ENCODE results near the gene C5orf34. TPM values are rescaled to one million over a fixed set of nuclear protein-coding genes. Genes with fewer than 3 reads are reported as not detected.

The C5orf34 gene
- total and polyA plus RNA-seq, 9 of the 15 experiments (the other 6 are each of a cell fraction or from before 2014, with no cell fraction given) = 13.2 to 32.6 (median 20.7) TPM

DNA sequence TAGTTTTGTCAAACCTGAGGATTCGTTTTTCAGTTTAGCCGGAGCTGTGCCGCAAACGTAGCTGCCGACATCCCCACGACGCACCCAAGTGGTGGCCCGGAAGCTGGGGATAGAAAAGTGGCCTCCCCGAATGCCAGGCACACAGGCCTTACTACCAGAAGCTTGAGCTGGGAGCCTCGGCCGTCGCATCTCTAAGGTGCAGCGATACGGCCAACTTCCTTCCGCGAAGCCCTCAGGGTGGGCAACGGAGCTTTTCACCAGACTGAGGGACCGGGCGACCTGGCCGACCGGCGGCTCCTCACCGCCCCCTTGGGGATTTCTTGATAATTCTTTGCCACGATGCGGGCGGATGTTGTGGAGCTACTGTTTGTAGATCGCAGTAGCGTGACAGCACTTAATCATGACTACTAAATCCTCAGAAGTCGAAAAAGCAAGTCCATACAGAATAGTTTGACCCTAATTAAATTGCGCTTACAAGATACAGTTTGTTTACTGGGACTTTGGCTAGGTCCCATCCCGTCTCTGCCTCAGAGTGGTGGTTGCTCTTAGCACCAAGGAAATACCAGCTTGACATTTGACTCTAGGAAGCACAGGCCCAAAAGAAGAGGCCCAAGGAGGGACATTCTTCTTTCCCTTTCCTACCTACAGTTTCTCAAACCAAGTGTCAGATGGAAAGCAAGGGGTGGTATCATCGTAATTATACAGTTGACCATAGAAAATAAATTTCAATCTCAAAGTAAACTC lies 30.7 kb downstream of the C5orf34 start (continued):
- TF ChIP-seq, protein P1, sequence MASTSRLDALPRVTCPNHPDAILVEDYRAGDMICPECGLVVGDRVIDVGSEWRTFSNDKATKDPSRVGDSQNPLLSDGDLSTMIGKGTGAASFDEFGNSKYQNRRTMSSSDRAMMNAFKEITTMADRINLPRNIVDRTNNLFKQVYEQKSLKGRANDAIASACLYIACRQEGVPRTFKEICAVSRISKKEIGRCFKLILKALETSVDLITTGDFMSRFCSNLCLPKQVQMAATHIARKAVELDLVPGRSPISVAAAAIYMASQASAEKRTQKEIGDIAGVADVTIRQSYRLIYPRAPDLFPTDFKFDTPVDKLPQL (IDR thresholded peaks at IDR 0.05; ENCODE audit: extremely low read depth, insufficient read length) = no peak
- TF ChIP-seq ZNF830 (CRISPR knock-in tag; IDR thresholded peaks at IDR 0.05) (peak; percentile 87), KLF10 (CRISPR knock-in tag; IDR thresholded peaks at IDR 0.05) (no peak; the same call in 1 of the 2 replicates), FOXK2 (conservative IDR thresholded peaks at IDR 0.05 in 1 of 2, IDR thresholded peaks at IDR 0.05 in 1 of 2; ENCODE audit: low read depth in 2 of 2) (peak in 1 of 2 experiments; percentile 31), HDAC8 (tag; IDR thresholded peaks at IDR 0.05) (no peak), STAT5A (IDR thresholded peaks at IDR 0.05; ENCODE audit: borderline replicate concordance, low read length) (no peak), CTBP1 (IDR thresholded peaks at IDR 0.05; ENCODE audit: borderline replicate concordance) (peak; percentile 52; the same call in 1 of the 2 replicates), CEBPB (tag; IDR thresholded peaks at IDR 0.05) (no peak), ZEB2 (IDR thresholded peaks at IDR 0.05) (no peak; the same call in 1 of the 2 replicates), ZC3H4 (CRISPR knock-in tag; IDR thresholded peaks at IDR 0.05; ENCODE audit: borderline replicate concordance) (0 out of 2 replicates have a peak, but pooled peaks have one; percentile 77)
- TF ChIP-seq, protein P2, sequence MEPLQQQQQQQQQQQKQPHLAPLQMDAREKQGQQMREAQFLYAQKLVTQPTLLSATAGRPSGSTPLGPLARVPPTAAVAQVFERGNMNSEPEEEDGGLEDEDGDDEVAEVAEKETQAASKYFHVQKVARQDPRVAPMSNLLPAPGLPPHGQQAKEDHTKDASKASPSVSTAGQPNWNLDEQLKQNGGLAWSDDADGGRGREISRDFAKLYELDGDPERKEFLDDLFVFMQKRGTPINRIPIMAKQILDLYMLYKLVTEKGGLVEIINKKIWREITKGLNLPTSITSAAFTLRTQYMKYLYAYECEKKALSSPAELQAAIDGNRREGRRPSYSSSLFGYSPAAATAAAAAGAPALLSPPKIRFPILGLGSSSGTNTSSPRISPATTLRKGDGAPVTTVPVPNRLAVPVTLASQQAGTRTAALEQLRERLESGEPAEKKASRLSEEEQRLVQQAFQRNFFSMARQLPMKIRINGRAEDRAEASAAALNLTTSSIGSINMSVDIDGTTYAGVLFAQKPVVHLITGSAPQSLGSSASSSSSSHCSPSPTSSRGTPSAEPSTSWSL (CRISPR knock-in tag; IDR thresholded peaks at IDR 0.05; ENCODE audit: borderline replicate concordance) = no peak
- TF ChIP-seq, protein P3, sequence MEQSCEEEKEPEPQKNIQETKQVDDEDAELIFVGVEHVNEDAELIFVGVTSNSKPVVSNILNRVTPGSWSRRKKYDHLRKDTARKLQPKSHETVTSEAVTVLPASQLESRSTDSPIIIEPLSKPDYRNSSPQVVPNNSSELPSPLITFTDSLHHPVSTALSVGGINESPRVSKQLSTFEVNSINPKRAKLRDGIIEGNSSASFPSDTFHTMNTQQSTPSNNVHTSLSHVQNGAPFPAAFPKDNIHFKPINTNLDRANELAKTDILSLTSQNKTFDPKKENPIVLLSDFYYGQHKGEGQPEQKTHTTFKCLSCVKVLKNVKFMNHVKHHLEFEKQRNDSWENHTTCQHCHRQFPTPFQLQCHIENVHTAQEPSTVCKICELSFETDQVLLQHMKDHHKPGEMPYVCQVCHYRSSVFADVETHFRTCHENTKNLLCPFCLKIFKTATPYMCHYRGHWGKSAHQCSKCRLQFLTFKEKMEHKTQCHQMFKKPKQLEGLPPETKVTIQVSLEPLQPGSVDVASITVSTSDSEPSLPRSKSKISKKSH (CRISPR knock-in tag; IDR thresholded peaks at IDR 0.05) = no peak
- TF ChIP-seq, protein P4, sequence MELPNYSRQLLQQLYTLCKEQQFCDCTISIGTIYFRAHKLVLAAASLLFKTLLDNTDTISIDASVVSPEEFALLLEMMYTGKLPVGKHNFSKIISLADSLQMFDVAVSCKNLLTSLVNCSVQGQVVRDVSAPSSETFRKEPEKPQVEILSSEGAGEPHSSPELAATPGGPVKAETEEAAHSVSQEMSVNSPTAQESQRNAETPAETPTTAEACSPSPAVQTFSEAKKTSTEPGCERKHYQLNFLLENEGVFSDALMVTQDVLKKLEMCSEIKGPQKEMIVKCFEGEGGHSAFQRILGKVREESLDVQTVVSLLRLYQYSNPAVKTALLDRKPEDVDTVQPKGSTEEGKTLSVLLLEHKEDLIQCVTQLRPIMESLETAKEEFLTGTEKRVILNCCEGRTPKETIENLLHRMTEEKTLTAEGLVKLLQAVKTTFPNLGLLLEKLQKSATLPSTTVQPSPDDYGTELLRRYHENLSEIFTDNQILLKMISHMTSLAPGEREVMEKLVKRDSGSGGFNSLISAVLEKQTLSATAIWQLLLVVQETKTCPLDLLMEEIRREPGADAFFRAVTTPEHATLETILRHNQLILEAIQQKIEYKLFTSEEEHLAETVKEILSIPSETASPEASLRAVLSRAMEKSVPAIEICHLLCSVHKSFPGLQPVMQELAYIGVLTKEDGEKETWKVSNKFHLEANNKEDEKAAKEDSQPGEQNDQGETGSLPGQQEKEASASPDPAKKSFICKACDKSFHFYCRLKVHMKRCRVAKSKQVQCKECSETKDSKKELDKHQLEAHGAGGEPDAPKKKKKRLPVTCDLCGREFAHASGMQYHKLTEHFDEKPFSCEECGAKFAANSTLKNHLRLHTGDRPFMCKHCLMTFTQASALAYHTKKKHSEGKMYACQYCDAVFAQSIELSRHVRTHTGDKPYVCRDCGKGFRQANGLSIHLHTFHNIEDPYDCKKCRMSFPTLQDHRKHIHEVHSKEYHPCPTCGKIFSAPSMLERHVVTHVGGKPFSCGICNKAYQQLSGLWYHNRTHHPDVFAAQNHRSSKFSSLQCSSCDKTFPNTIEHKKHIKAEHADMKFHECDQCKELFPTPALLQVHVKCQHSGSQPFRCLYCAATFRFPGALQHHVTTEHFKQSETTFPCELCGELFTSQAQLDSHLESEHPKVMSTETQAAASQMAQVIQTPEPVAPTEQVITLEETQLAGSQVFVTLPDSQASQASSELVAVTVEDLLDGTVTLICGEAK (IDR thresholded peaks at IDR 0.05) = peak; percentile 68; the same call in 1 of the 2 replicates
- TF ChIP-seq, protein P4 (CRISPR knock-in tag; IDR thresholded peaks at IDR 0.05) = no peak

Measured in K562 (cell line).